ENCODE results near the gene CHRNA3.

GRCh38 chr15:78605680-78606079 lies 15.1 kb downstream of the CHRNA3 start:
- TF ChIP-seq ZNF19 (tag by site-specific recombination; IDR thresholded peaks at IDR 0.05; ENCODE audit: low read depth) (no peak), ZNF843 (tag by site-specific recombination; IDR thresholded peaks at IDR 0.05) (no peak)
- TF ChIP-seq, protein P1, sequence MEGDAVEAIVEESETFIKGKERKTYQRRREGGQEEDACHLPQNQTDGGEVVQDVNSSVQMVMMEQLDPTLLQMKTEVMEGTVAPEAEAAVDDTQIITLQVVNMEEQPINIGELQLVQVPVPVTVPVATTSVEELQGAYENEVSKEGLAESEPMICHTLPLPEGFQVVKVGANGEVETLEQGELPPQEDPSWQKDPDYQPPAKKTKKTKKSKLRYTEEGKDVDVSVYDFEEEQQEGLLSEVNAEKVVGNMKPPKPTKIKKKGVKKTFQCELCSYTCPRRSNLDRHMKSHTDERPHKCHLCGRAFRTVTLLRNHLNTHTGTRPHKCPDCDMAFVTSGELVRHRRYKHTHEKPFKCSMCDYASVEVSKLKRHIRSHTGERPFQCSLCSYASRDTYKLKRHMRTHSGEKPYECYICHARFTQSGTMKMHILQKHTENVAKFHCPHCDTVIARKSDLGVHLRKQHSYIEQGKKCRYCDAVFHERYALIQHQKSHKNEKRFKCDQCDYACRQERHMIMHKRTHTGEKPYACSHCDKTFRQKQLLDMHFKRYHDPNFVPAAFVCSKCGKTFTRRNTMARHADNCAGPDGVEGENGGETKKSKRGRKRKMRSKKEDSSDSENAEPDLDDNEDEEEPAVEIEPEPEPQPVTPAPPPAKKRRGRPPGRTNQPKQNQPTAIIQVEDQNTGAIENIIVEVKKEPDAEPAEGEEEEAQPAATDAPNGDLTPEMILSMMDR (tag by site-specific recombination; IDR thresholded peaks at IDR 0.05) = no peak
